Loucy (cell line): ENCODE data around the gene GAB2.
A peak's percentile ranks its signal among the peaks of the same experiment; 100 is the strongest.

Experiments
- H2AFZ ChIP-seq: fragments of 200-600 bp; sonication (generic); 2 replicates; pipeline ENCODE4 v1.6.0; 2016; ENCODE audit warnings: antibody characterized with exemption, mild to moderate bottlenecking, low read length, moderate library complexity
- H3F3A ChIP-seq: fragments of 200-600 bp; 2 replicates; pipeline ENCODE4 v1.6.0; 2016; ENCODE audit warnings: antibody characterized with exemption, low read depth, mild to moderate bottlenecking
- H3K27me3 ChIP-seq: fragments of 200-600 bp; sonication (generic); 2 replicates; pipeline ENCODE4 v1.6.1; 2014; ENCODE audit warnings: low read length, mild to moderate bottlenecking; ENCODE audit not compliant: insufficient read depth, poor library complexity, severe bottlenecking
- H3K36me3 ChIP-seq: fragments of 200-600 bp; sonication (generic); 2 replicates; pipeline ENCODE4 v1.6.1; 2016; ENCODE audit warnings: low read length; ENCODE audit not compliant: insufficient read depth
- H3K4me1 ChIP-seq: fragments of 200-600 bp; sonication (generic); 2 replicates; pipeline ENCODE4 v1.5.1; 2014; ENCODE audit warnings: low read length, mild to moderate bottlenecking; ENCODE audit not compliant: insufficient read depth, poor library complexity, severe bottlenecking
- H3K4me2 ChIP-seq: fragments of 200-600 bp; sonication (generic); 2 replicates; pipeline ENCODE4 v1.6.0; 2014; ENCODE audit warnings: antibody characterized with exemption, low read length, low read depth, mild to moderate bottlenecking; ENCODE audit not compliant: poor library complexity, severe bottlenecking
- H3K4me3 ChIP-seq: fragments of 200-600 bp; sonication (generic); 2 replicates; pipeline ENCODE4 v1.5.1; 2014; ENCODE audit warnings: low read length, mild to moderate bottlenecking, mixed read lengths; ENCODE audit not compliant: poor library complexity, severe bottlenecking
- H3K79me2 ChIP-seq: fragments of 200-600 bp; sonication (generic); 2 replicates; pipeline ENCODE4 v1.6.1; 2014; ENCODE audit warnings: low read length; ENCODE audit not compliant: insufficient read depth
- H3K9ac ChIP-seq: fragments of 200-600 bp; sonication (generic); 2 replicates; pipeline ENCODE4 v1.6.0; 2014; ENCODE audit warnings: mild to moderate bottlenecking, low read depth, low read length, moderate library complexity; ENCODE audit not compliant: poor library complexity, severe bottlenecking
- H3K9me2 ChIP-seq: fragments of 200-600 bp; sonication (generic); replicated peaks from 2 replicates; pipeline ENCODE4 v1.6.1; 2016; ENCODE audit warnings: low read depth, low read length, mixed read lengths
- H3K9me3 ChIP-seq: fragments of 200-600 bp; sonication (generic); 2 replicates; pipeline ENCODE4 v1.6.1; 2014; ENCODE audit warnings: mild to moderate bottlenecking, antibody characterized with exemption, low read length, low read depth; ENCODE audit not compliant: insufficient read depth
- H4K20me1 ChIP-seq: fragments of 200-600 bp; sonication (generic); 2 replicates; pipeline ENCODE4 v1.6.0; 2014; ENCODE audit warnings: antibody characterized with exemption, low read length, mild to moderate bottlenecking; ENCODE audit not compliant: insufficient read depth, poor library complexity, severe bottlenecking
- CTCF ChIP-seq: fragments of 200-600 bp; sonication (generic); conservative IDR thresholded peaks from 2 replicates; pipeline ENCODE4 v1.5.1; 2014; ENCODE audit warnings: mild to moderate bottlenecking, antibody characterized with exemption, low read length
- EZH2phosphoT487 ChIP-seq: fragments of 200-600 bp; IDR thresholded peaks from 2 replicates; pipeline ENCODE4 v1.6.1; 2018; ENCODE audit warnings: antibody characterized with exemption, mild to moderate bottlenecking, moderate library complexity, borderline replicate concordance

The GAB2 gene

GRCh38 chr11:78202733-78203167 is 214.9 kb downstream of the GAB2 start:
- Histone ChIP-seq H2AFZ (0 out of 2 replicates have a peak overlapping the region, but pooled peaks have one; percentile 34), H4K20me1 (no peaks in the 10 kb centered on the region), H3K4me3 (peak overlapping the region; percentile 64), H3K9ac (peak overlapping the region; percentile 50), H3K9me3 (no peaks in the 10 kb centered on the region), H3K4me1 (peaks cover 29% of the 10 kb centered on the region), H3K79me2 (no peaks in the 10 kb centered on the region), H3K9me2 (no peaks in the 10 kb centered on the region), H3K4me2 (peak overlapping the region; percentile 79), H3K27me3 (no peaks in the 10 kb centered on the region), H3F3A (0 out of 2 replicates have a peak, but pooled peaks cover 4% of the 10 kb centered on the region), H3K36me3 (no peaks in the 10 kb centered on the region; the same call in 1 of the 2 replicates)
- no peak for TF ChIP-seq CTCF
- TF ChIP-seq EZH2phosphoT487 = no peak

GRCh38 chr11:78201096-78201818 is 216.4 kb downstream of the GAB2 start:
- H3K9ac ChIP-seq = peak overlapping the region; percentile 31
- H3K4me1 ChIP-seq = peaks cover 29% of the 10 kb centered on the region
- no peaks in the 10 kb centered on the region for H3K27me3 ChIP-seq
- no peaks in the 10 kb centered on the region; the same call in 1 of the 2 replicates for H3K36me3 ChIP-seq
- H3K4me2 ChIP-seq = peak overlapping the region; percentile 79
- no peaks in the 10 kb centered on the region for H3K9me2 ChIP-seq
- H3K9me3 ChIP-seq = no peaks in the 10 kb centered on the region
- no peak overlapping the region for H2AFZ ChIP-seq
- no peak overlapping the region for H3K4me3 ChIP-seq
- H3F3A ChIP-seq = 0 out of 2 replicates have a peak, but pooled peaks cover 4% of the 10 kb centered on the region
- H3K79me2 ChIP-seq = no peaks in the 10 kb centered on the region
- no peak for TF ChIP-seq CTCF
- TF ChIP-seq EZH2phosphoT487 = no peak
- no peaks in the 10 kb centered on the region for H4K20me1 ChIP-seq

- Histone ChIP-seq H3K4me1 (peaks cover 29% of the 10 kb centered on the region), H3K9ac (no peak overlapping the region), H2AFZ (no peak overlapping the region), H4K20me1 (no peaks in the 10 kb centered on the region), H3K27me3 (no peaks in the 10 kb centered on the region), H3K4me2 (no peak overlapping the region), H3K9me2 (no peaks in the 10 kb centered on the region), H3K36me3 (no peaks in the 10 kb centered on the region; the same call in 1 of the 2 replicates), H3K4me3 (no peak overlapping the region), H3K9me3 (no peaks in the 10 kb centered on the region), H3F3A (0 out of 2 replicates have a peak, but pooled peaks cover 4% of the 10 kb centered on the region), H3K79me2 (no peaks in the 10 kb centered on the region)
- TF ChIP-seq CTCF = no peak
- TF ChIP-seq EZH2phosphoT487 = no peak
These were observed 217.1 kb downstream of the GAB2 start for GRCh38 chr11:78200553-78200952.
